ENCODE results near the gene CELA3A.
A peak's percentile ranks its signal among the peaks of the same experiment; 100 is the strongest.

CELA3A gene

DNA sequence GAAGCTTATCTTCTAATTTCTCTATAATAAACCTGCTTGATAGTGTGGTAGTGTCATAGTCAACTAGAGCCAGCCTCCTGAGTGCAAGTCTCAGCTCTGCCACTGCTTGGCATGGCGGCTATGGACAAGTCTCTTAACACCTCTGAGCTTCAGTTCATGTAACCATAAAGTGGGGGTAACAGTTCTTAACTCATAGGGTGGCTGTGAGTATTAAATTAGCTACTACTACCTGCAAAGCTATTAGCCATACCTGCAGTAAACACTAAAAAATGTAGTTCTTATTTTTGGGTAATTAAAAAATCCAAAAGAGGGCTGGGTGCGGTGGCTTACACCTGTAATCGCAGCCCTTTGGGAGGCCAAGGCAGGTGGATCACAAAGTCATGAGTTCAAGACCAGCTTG is 48.9 kb downstream of the CELA3A start:
- no peak for DNase-seq (ENCODE audit: low read depth in 3 of 3)

DNA sequence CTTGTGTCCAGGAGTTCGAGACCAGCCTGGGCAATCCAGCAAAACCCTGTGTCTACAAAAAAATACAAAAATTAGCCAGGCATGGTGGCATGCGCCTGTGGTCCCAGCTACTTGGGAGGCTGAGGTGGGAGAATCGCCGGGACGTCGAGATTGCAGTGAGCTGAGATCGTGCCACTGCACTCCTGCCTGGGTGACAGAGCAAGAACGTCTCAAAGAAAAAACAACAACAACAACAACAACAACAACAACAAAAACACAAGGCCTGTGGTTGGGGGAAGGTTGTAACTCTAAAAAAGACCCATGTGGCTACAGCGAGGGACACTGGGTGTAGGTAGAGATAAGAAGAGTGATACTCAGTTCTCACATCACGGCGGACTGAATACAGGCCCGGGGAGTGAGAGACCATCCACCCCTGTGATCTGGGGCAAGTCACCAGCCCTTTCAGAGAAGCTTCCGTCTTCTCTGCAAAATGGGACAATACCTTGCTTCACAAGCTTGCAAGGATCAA is 50.2 kb downstream of the CELA3A start:
- no peak for DNase-seq (ENCODE audit: low read depth in 3 of 3)

DNA sequence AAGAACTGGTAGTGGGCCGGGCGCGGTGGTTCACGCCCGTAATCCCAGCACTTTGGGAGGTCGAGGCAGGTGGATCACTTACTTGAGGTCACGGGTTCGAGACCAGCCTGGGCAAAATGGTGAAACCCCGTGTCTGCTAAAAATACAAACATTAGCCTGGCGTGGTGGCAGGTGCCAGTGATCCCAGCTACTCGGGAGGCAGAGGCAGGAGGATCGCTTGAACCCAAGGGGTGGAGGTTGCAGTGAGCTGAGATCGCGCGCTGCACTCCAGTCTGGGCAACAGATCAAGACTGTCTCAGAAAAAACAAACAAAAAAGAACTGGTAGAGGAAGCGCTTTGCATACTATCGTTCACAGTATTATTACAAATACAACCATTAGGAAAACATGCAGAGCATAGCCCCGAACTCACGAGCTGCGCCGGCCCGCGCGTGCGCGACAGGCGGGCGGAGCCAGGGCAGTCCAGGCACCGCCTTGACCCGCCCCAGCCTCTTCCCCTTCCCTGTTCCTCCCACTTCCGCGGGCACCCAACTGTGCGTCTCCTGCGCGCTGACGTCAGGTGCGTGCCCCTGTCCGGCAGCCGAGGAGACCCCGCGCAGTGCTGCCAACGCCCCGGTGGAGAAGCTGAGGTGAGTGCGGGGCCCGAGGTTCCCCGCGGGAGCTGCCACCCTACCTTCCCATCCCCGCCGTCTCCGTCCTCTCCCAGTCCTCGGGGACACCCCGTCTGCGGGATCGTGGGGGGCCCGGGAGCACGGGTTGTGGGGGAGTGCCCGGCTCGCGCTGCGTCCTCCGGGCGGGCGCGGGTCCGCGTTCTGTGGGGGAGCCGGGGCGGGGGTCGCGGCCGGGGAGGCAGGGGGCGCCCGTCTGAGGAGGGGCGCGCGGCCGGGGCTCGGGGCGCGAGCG is 50.9 kb downstream of the CELA3A start, which contains the start of gene CDC42:
Gene CDC42 (plus strand): TSS at position 595 of the 902 bp plus-strand sequence. CDS start 25,770 bp downstream, outside the sequence.
- DNase-seq (ENCODE audit: low read depth in 3 of 3), result peak; percentile 92 to 95 (median 94)

DNA sequence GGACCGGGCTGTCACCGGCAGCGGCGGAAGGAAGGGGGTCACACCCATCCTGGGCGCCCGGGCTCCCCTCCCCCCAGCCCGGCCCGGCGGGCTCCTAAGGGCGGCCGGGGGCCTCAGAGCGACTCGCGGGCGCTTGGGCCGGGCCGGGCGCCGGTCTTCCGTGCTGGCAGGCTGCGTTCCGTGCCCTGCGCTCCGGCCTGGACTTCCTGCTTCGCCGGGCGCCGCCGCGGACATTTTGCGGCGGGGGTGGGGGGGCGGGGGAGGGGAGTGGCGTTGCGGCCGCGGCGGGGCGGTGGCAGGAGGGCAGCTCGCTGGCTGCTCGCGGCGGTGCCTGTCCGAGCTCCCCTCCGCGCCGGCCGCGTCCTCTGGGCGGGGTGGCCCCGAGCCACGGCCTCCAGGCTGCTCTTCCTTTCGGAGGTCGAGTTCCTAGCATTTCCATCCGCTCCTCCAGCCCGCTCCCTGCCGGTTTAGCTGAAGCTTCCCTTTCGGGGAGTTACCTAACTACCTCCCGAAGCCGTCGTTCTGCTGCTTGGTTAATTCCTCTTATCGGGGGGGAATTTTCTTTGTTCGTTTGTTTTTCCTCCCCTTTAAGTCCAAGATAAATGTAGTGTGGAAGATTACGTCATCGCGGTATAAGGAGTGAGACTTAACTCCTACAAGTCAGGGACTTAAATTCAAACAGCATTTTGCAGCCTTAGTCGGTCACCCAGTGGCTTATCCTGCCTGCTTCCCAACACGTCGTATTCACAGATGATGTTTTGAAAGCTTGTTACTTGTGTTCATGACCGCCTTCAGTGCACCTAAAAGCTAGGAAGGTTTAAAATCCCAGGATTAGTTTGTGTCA is 51.8 kb downstream of the CELA3A start:
- peak in 2 of 3 experiments; percentile 7 to 36 for DNase-seq (ENCODE audit: low read depth in 3 of 3)

DNA sequence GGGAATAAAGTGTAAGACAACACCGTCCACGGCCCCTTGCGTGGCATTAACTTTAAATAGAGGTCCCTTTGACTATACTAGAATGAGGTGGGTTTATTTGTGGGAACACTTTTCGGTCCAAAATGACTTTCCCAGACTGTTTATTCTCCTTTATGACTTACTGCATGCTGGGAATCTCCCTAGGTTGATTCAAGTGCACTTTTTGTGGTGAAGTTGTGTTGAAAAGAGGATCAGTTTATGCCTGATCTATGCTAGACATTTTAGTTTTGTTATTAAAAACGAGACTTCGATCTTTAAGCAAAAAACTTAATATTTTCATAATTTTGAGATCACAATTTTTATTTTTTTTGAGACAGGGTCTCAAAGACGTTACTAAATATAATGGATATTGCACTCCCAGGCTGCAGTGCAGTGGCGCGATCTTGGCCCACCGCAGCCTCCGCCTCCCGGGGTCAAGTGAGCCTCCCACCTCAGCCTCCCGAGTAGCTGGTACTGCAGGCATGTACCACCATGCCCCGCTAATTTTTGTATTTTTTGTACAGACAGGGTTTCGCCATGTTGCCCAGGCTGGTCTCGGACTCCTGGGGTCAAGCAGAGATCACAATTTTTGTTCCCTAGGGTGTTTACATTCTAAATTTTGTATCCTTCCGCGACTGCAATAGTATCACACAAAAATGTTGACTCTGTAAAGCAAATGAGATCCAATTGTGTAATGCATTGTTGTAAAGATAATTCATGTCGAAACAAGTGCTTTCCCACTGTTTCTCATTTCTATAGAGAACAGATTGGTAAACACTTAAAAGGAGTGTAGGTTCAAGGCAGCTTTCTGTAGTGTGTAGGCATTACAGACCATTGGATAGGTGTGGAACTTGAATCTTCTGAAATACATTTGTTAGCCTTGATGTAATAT is 52.7 kb downstream of the CELA3A start:
- no peak for DNase-seq (ENCODE audit: low read depth in 3 of 3)

DNA sequence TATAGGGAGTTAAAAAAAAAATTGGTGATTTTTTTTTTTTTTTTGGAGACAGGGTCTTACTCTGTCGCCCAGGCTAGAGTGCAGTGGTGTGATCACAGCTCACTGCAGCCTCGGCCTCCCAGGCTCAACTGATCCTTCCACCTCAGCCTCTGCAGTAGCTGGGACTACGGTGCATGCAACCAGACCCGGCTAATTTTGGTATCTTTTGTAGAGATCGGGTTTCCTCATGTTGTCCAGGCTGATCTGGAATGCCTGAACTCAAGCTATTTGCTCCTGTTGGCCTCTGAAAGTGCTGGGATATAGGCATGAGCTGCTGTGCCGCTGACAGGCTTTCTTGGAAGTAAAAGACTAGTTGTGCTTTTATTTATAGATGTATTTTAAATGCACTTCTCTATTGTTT is 54.0 kb downstream of the CELA3A start:
- DNase-seq (ENCODE audit: low read depth in 3 of 3), result no peak

DNA sequence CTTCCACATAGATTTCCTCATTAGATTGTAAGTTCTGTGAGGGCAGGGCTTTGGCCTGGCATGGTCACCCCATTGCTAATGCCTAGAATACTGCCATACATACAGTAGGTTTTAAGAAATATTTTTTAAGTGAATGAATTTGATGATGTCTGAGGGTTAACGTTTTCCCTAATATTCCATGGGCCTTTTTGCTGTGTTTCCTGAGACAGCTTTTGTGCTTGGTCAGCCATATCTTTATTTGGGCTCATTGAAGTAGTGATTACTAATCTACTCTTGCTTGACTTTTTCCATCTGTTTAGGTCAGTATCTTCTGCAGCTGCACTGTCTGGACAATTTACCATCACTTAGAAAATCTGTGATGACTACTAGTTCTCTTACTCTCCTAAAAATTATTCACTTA is 54.6 kb downstream of the CELA3A start:
- no peak for DNase-seq (ENCODE audit: low read depth in 3 of 3)

DNA sequence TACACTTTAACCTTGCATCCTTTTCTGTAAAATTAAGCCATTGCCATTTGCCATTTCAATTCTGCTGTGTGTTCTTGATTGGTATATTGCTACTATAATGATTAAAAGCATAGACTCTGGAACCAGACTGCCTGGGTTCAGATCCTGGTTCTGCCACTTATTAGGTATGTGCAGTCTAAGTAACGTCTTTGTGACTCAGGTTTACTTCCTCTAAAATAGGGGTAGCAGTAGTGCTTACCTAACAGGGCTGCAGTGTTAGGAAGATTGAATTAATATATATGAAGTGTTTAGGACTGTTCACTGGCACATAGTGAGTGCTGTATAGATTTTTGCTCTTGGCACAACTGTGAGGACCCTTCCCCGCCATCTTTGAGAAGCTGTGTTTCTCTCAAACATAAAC is 55.5 kb downstream of the CELA3A start:
- DNase-seq (ENCODE audit: low read depth in 3 of 3), result no peak

DNA sequence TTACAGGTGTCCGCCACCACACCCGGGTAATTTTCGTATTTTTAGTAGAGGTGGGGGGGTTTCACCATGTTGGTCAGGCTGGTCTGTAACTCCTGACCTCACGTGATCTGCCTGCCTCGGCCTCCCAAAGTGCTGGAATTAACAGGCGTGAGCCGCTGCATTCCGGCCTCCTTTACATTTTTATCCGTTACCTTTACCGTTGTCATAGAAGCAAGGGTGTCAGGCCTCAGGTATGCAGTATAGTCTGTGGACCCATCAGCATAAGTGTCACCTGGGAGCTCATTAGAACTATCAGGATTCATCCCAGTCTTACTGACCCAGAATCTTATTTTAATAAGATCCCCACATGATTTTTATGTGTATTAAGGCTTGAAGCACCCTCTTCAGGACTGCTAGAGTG is 56.4 kb downstream of the CELA3A start:
- DNase-seq (ENCODE audit: low read depth in 3 of 3), result no peak
